PFSK-1 (cell line): ENCODE data around the gene PDC.

Experiments
- FOXP2 ChIP-seq: optimal IDR thresholded peaks from 2 replicates; pipeline ENCODE3; 2011; ENCODE audit warnings: borderline replicate concordance, control low read depth, inconsistent platforms; ENCODE audit not compliant: insufficient read depth; ENCODE audit errors: extremely low read length, extremely low read depth
- POLR2AphosphoS5 ChIP-seq: IDR thresholded peaks from 2 replicates; pipeline ENCODE4 v1.6.1; 2012; ENCODE audit warnings: low read depth, mild to moderate bottlenecking, control low read depth, low read length, moderate library complexity
- REST ChIP-seq, 2 experiments: IDR thresholded peaks; 2 replicates each; pipeline versions ENCODE4 v1.6.1 to v1.8.0; 2011 to 2012; ENCODE audit warnings: low read depth in 2 of 2, low read length in 2 of 2, control low read depth in 1 of 2, inconsistent platforms in 1 of 2, mild to moderate bottlenecking in 1 of 2, moderate library complexity in 1 of 2; ENCODE audit not compliant: insufficient read depth in 1 of 2
- SIN3A ChIP-seq: IDR thresholded peaks from 2 replicates; pipeline ENCODE4 v1.6.1; 2012; ENCODE audit warnings: mild to moderate bottlenecking, low read length, moderate library complexity, borderline replicate concordance; ENCODE audit not compliant: insufficient read depth
- TAF1 ChIP-seq: IDR thresholded peaks from 2 replicates; pipeline ENCODE4 v1.6.1; 2012; ENCODE audit warnings: low read length, control low read depth, borderline replicate concordance; ENCODE audit not compliant: insufficient read depth

The PDC gene

GRCh38 chr1:186454981-186455380 is 5.9 kb downstream of the PDC start:
- no peak for TF ChIP-seq POLR2AphosphoS5
- no peak for TF ChIP-seq REST (IDR thresholded peaks at IDR 0.05; ENCODE audit: insufficient read depth in 1 of 2, low read depth in 2 of 2, low read length in 2 of 2)
- no peak for TF ChIP-seq SIN3A
- TF ChIP-seq TAF1, result no peak
- TF ChIP-seq FOXP2, result no peak

GRCh38 chr1:186446152-186446551 is 14.8 kb downstream of the PDC start:
- TF ChIP-seq POLR2AphosphoS5, result no peak
- TF ChIP-seq SIN3A, result no peak
- TF ChIP-seq FOXP2, result no peak
- TF ChIP-seq REST (IDR thresholded peaks at IDR 0.05; ENCODE audit: insufficient read depth in 1 of 2, low read depth in 2 of 2, low read length in 2 of 2), result no peak
- TF ChIP-seq TAF1, result no peak

- TF ChIP-seq TAF1, result no peak
- no peak for TF ChIP-seq POLR2AphosphoS5
- no peak for TF ChIP-seq REST (IDR thresholded peaks at IDR 0.05; ENCODE audit: insufficient read depth in 1 of 2, low read depth in 2 of 2, low read length in 2 of 2)
- TF ChIP-seq SIN3A, result no peak
- no peak for TF ChIP-seq FOXP2
These were observed 17.3 kb downstream of the PDC start for GRCh38 chr1:186443638-186444037.

- TF ChIP-seq TAF1, result no peak
- no peak for TF ChIP-seq POLR2AphosphoS5
- no peak for TF ChIP-seq FOXP2
- no peak for TF ChIP-seq REST (IDR thresholded peaks at IDR 0.05; ENCODE audit: insufficient read depth in 1 of 2, low read depth in 2 of 2, low read length in 2 of 2)
- TF ChIP-seq SIN3A, result no peak
These were observed 18.1 kb downstream of the PDC start for GRCh38 chr1:186442651-186443375.
